Neural progenitor cell (in vitro differentiated cells): ENCODE measurements around the gene SSNA1.

Source experiments
- CTCF ChIP-seq: fragments of 200-600 bp; sonication (generic); IDR thresholded peaks from 2 replicates; pipeline ENCODE4 v1.5.1; 2017; ENCODE audit warnings: antibody characterized with exemption, mild to moderate bottlenecking
- EZH2 ChIP-seq: fragments of 200-600 bp; sonication (generic); IDR thresholded peaks from 2 replicates; pipeline ENCODE4 v1.6.1; 2017; ENCODE audit warnings: antibody characterized with exemption, mild to moderate bottlenecking, moderate library complexity

GRCh38 chr9:137220317-137221094 lies 32.0 kb downstream of the SSNA1 start:
- TF ChIP-seq CTCF, result no peak
- TF ChIP-seq EZH2, result no peak
